NT2/D1 (cell line): ENCODE results near the gene IL17REL.
A peak's percentile ranks its signal among the peaks of the same experiment; 100 is the strongest.

Source experiments
- DNase-seq: peaks from one replicate; pipeline ENCODE4 v3.0.0-alpha.2; 2011; ENCODE audit warnings: low read depth, low spot score
- H3K27me3 ChIP-seq: 2 replicates; pipeline ENCODE4 v1.6.0; 2011; ENCODE audit warnings: mild to moderate bottlenecking; ENCODE audit not compliant: insufficient read length, insufficient read depth
- H3K36me3 ChIP-seq: 2 replicates; pipeline ENCODE4 v1.6.1; 2011; ENCODE audit warnings: mild to moderate bottlenecking, low read length, mixed read lengths; ENCODE audit not compliant: insufficient read depth, insufficient read length
- H3K4me1 ChIP-seq: 2 replicates; pipeline ENCODE4 v1.5.1; 2011; ENCODE audit not compliant: insufficient read depth, insufficient read length
- H3K4me3 ChIP-seq: 2 replicates; pipeline ENCODE4 v1.5.1; 2011; ENCODE audit warnings: low read depth; ENCODE audit not compliant: insufficient read length
- H3K9ac ChIP-seq: 2 replicates; pipeline ENCODE4 v1.6.0; 2011; ENCODE audit warnings: low read depth; ENCODE audit not compliant: insufficient read length
- H3K9me3 ChIP-seq: 2 replicates; pipeline ENCODE4 v1.5.1; 2011; ENCODE audit warnings: mild to moderate bottlenecking, low read length; ENCODE audit not compliant: insufficient read depth
- SUZ12 ChIP-seq: IDR thresholded peaks from 2 replicates; pipeline ENCODE4 v1.6.1; 2011; ENCODE audit not compliant: insufficient read length, insufficient read depth; ENCODE audit errors: extremely low read depth
- YY1 ChIP-seq: IDR thresholded peaks from 2 replicates; pipeline ENCODE4 v1.6.1; 2011; ENCODE audit not compliant: insufficient read length, insufficient read depth
- ZNF274 ChIP-seq: IDR thresholded peaks from 2 replicates; pipeline ENCODE4 v1.6.1; 2011; ENCODE audit warnings: mild to moderate bottlenecking, low read depth, low read length

The IL17REL gene

DNA sequence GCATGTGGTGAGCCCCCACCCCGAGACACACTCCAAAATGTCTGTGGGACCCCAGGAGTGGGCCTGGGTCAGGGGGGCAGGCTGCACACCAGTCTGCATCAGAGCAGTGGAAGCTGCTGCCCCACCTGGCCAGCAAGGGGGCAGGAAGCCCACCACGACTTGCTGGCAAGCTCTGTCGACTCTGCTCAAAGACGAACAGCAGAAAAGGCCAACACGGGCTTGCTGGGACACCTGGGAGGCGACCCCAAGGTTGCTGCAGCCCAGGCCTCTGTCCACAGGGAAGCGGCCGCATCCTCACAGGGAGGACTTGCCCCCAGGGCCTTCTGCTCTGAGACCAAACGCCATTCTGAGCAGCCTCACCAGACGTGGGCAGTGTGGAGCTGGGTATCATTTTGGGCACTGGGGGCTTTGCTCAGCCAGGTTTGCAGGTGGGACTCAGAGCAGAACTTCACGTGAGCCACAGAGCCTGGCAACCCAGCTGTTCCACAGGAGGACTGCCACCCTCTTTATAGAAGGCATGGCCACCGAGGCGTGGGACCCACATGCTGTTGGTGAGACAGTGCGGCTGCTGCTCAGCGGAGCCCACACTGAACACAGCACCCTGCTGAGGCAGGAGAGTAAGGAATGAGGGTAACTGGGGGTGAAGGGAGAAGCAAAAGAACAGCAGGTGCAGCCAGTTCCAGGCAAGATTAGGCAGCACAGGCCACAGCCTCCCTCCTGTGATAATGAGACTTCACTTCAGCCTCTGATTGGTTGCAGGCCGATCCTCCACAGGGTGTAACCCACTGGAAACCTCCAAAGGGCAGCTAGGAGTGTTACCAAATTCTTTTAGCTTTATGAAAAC is 11.0 kb downstream of the IL17REL start:
- peaks cover 24% of the 10 kb centered on the region for H3K4me1 ChIP-seq
- H3K9me3 ChIP-seq, result no peaks in the 10 kb centered on the region
- H3K36me3 ChIP-seq, result no peaks in the 10 kb centered on the region
- peaks cover 18% of the 10 kb centered on the region for H3K27me3 ChIP-seq
- no peak overlapping the region for H3K4me3 ChIP-seq
- no peak overlapping the region for H3K9ac ChIP-seq
- no peak for DNase-seq
- no peak for TF ChIP-seq YY1
- TF ChIP-seq ZNF274, result no peak

GRCh38 chr22:50000587-50001387 is 11.8 kb downstream of the IL17REL start:
- no peak for TF ChIP-seq YY1
- TF ChIP-seq ZNF274, result no peak
- TF ChIP-seq SUZ12, result no peak
- peaks cover 18% of the 10 kb centered on the region for H3K27me3 ChIP-seq
- no peak overlapping the region for H3K9ac ChIP-seq
- no peaks in the 10 kb centered on the region for H3K9me3 ChIP-seq
- no peak overlapping the region for H3K4me3 ChIP-seq
- no peaks in the 10 kb centered on the region for H3K36me3 ChIP-seq
- H3K4me1 ChIP-seq, result peaks cover 27% of the 10 kb centered on the region
- DNase-seq, result no peak

GRCh38 chr22:49999946-50000586 is 12.5 kb downstream of the IL17REL start:
- DNase-seq, result no peak
- TF ChIP-seq ZNF274 (no peak), SUZ12 (no peak), YY1 (no peak)
- peaks cover 18% of the 10 kb centered on the region for H3K27me3 ChIP-seq
- no peaks in the 10 kb centered on the region for H3K36me3 ChIP-seq
- H3K4me1 ChIP-seq, result peaks cover 27% of the 10 kb centered on the region
- H3K9me3 ChIP-seq, result no peaks in the 10 kb centered on the region
- H3K4me3 ChIP-seq, result peak overlapping the region; percentile 42
- no peak overlapping the region for H3K9ac ChIP-seq

DNA sequence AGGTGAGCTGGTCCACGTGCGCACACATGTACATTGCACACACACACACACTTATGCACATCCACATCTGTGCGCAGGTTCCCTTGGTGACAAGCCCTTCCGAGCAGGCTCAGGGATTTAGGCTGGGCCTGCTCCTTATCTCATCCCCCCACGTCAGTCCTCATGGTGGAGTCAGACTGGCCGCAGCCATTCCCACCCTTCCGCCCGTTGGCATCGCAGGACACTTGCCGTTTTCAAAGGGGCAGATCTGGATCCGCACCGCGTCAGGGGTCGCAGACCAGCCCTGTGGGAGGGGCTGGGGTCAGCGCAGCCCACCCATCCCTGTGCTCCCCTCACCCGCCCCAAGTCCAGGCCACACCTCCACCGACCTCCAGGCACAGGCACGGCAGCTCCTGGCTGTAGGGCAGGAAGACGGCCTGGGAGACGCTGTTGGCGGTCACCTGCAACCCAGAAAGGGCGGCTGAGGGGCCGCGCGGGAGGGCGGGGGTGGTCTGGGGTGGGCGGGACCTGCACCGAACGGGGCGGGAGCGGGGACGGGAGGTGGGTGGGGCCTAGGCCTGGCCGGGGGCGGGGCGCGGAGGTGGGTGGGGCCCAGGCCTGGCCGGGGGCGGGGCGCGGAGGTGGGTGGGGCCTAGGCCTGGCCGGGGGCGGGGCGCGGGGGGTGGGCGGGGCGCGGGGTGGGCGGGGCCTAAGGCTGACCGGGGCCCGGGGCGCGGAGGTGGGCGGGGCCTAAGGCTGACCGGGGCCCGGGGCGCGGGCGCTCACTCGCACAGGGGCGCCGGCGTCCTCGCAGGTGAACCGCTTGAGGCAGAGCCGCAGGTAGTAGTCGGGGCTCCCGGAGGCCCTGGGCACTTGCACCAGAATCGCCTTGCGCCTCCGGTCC is 13.3 kb downstream of the IL17REL start:
- H3K36me3 ChIP-seq, result no peaks in the 10 kb centered on the region
- peak overlapping the region; percentile 45 for H3K4me3 ChIP-seq
- H3K27me3 ChIP-seq, result peaks cover 18% of the 10 kb centered on the region
- peak overlapping the region; percentile 70 for H3K9ac ChIP-seq
- DNase-seq, result no peak
- no peaks in the 10 kb centered on the region for H3K9me3 ChIP-seq
- H3K4me1 ChIP-seq, result peaks cover 27% of the 10 kb centered on the region
- TF ChIP-seq YY1 (no peak), SUZ12 (no peak), ZNF274 (no peak)

- H3K9me3 ChIP-seq, result no peaks in the 10 kb centered on the region
- H3K36me3 ChIP-seq, result no peaks in the 10 kb centered on the region
- H3K9ac ChIP-seq, result peak overlapping the region; percentile 70
- peaks cover 27% of the 10 kb centered on the region for H3K4me1 ChIP-seq
- TF ChIP-seq YY1 (no peak), SUZ12 (no peak), ZNF274 (no peak)
- DNase-seq, result no peak
- H3K4me3 ChIP-seq, result no peak overlapping the region
- peaks cover 18% of the 10 kb centered on the region for H3K27me3 ChIP-seq
Observed at GRCh38 chr22:49998718-49999062, 13.9 kb downstream of the IL17REL start.

GRCh38 chr22:49997932-49998717 is 14.4 kb downstream of the IL17REL start:
- Histone ChIP-seq H3K36me3 (no peaks in the 10 kb centered on the region), H3K4me1 (peaks cover 27% of the 10 kb centered on the region), H3K9ac (no peak overlapping the region), H3K4me3 (no peak overlapping the region), H3K27me3 (peaks cover 18% of the 10 kb centered on the region), H3K9me3 (no peaks in the 10 kb centered on the region)
- no peak for DNase-seq
- TF ChIP-seq ZNF274, result no peak
- no peak for TF ChIP-seq YY1
